Measurements from ENCODE around the gene PDXDC1. TPM values are rescaled to one million over a fixed set of nuclear protein-coding genes. Genes with fewer than 3 reads are reported as not detected.
A peak's percentile ranks its signal among the peaks of the same experiment; 100 is the strongest.

The PDXDC1 gene
- total and polyA plus RNA-seq, 11 donors, result 19.9 to 80.0 (median 68.9) TPM

- 91 to 95% (median 93%) methylated on average over 8 of the region's 8 CpGs for WGBS, 4 donors
- DNase-seq (no peak), ATAC-seq (no peak)
- TF ChIP-seq CTCF (IDR thresholded peaks at IDR 0.05) (no peak), POLR2A (IDR thresholded peaks at IDR 0.05) (no peak)
- Histone ChIP-seq H3K27ac (peak overlapping the region in 1 of 12 donors; percentile 60), H3K4me1 (peaks cover 0 to 37% (median 21%) of the 10 kb centered on the region in 12 donors), H3K36me3 (peaks cover 4 to 96% (median 83%) of the 10 kb centered on the region in 9 donors), H3K4me3 (no peak overlapping the region), H3K9me3 (no peaks in the 10 kb centered on the region), H3K27me3 (no peaks in the 10 kb centered on the region)
- intact Hi-C loops (cut with DNase I), result loop anchor here in 1 of 10 donors (10.0 kb wide), 1 partner anchor 77 kb away; no protein-coding TSS in a partner anchor
Measured at GRCh38 chr16:15031586-15031985, 56.8 kb downstream of the PDXDC1 start.

GRCh38 chr16:15032547-15033308, 57.9 kb downstream of the PDXDC1 start:
- 82 to 90% (median 87%) methylated on average over 13 of the region's 13 CpGs for WGBS, 4 donors
- Histone ChIP-seq H3K4me1 (peaks cover 0 to 37% (median 21%) of the 10 kb centered on the region in 12 donors), H3K4me3 (no peak overlapping the region), H3K27ac (peak overlapping the region in 7 of 12 donors; percentile 19 to 81 (median 66)), H3K27me3 (no peaks in the 10 kb centered on the region), H3K9me3 (no peaks in the 10 kb centered on the region), H3K36me3 (peaks cover 4 to 98% (median 89%) of the 10 kb centered on the region in 9 donors)
- intact Hi-C loops (cut with DNase I), result loop anchor here in 1 of 10 donors (10.0 kb wide), 1 partner anchor 78 kb away; no protein-coding TSS in a partner anchor
- no peak for TF ChIP-seq POLR2A (IDR thresholded peaks at IDR 0.05)
- no peak for TF ChIP-seq CTCF (IDR thresholded peaks at IDR 0.05)
- ATAC-seq (no peak), DNase-seq (no peak)

GRCh38 chr16:15033309-15033707, 58.5 kb downstream of the PDXDC1 start:
- TF ChIP-seq POLR2A (IDR thresholded peaks at IDR 0.05) (no peak), CTCF (IDR thresholded peaks at IDR 0.05) (no peak)
- Histone ChIP-seq H3K4me3 (no peak overlapping the region), H3K4me1 (peaks cover 0 to 36% (median 21%) of the 10 kb centered on the region in 12 donors), H3K27ac (peak overlapping the region in 11 of 12 donors; percentile 15 to 81 (median 62)), H3K36me3 (peaks cover 4 to 98% (median 93%) of the 10 kb centered on the region in 9 donors), H3K27me3 (no peaks in the 10 kb centered on the region), H3K9me3 (no peaks in the 10 kb centered on the region)
- intact Hi-C loops (cut with DNase I), result loop anchor here in 1 of 10 donors (10.0 kb wide), 1 partner anchor 79 kb away; no protein-coding TSS in a partner anchor
- DNase-seq (peak in 4 of 5 donors; percentile 82 to 89 (median 86)), ATAC-seq (peak; percentile 87 to 91 (median 90))
- 40 to 61% (median 54%) methylated on average over 12 to 14 of the region's 14 CpGs for WGBS, 4 donors

Data from heart left ventricle (tissue), 16 donors.